Naive thymus-derived CD4-positive, alpha-beta T cell (primary cell): ENCODE data around the gene IP6K3. TPM values are rescaled to one million over a fixed set of nuclear protein-coding genes. Genes with fewer than 3 reads are reported as not detected.

ENCODE experiments used
- ATAC-seq: fragments of 150-1000 bp; cut with Tn5 transposase; 2 replicates; pipeline ENCODE4 v1.10.0; 2021; ENCODE audit warnings: mild to moderate bottlenecking, moderate library complexity
- CTCF ChIA-PET: fragments of 350-600 bp; sonication (Branson Sonifier 250); formaldehyde crosslinking; loops from one replicate; lab custom pipeline; 2021; ENCODE audit warnings: antibody characterized with exemption; lab: Charles Lee
- POLR2A ChIA-PET: fragments of 350-600 bp; sonication (Branson Sonifier 250); formaldehyde crosslinking; loops from one replicate; lab custom pipeline; 2021; ENCODE audit warnings: antibody characterized with exemption, inconsistent platforms; lab: Charles Lee
- DNase-seq, 9 donors: peaks; one replicate each; pipeline versions ENCODE4 v3.0.0 to v3.0.0-alpha.2; 2020 to 2022; ENCODE audit warnings: mixed read lengths in 1 of 9
- H3K27ac ChIP-seq: one replicate; pipeline ENCODE4 v1.7.0; 2013; ENCODE audit warnings: mild to moderate bottlenecking, low read depth, low read length, moderate library complexity
- H3K27me3 ChIP-seq, 2 donors: one replicate each; pipeline ENCODE4 v1.7.0; 2013; ENCODE audit warnings: low read length in 2 of 2, mild to moderate bottlenecking in 2 of 2, moderate library complexity in 2 of 2; ENCODE audit not compliant: control insufficient read depth in 2 of 2, insufficient read depth in 2 of 2
- H3K36me3 ChIP-seq, 3 experiments: 1 replicate in 2 of 3; 2 replicates in 1 of 3; pipeline ENCODE4 v1.7.0; 2013; ENCODE audit warnings: low read length in 3 of 3, mild to moderate bottlenecking in 3 of 3, moderate library complexity in 1 of 3; ENCODE audit not compliant: insufficient read depth in 3 of 3, control insufficient read depth in 2 of 3
- H3K4me1 ChIP-seq, 2 donors: one replicate each; pipeline ENCODE4 v1.7.0; 2013; ENCODE audit warnings: low read length in 2 of 2, mild to moderate bottlenecking in 2 of 2, moderate library complexity in 1 of 2; ENCODE audit not compliant: control insufficient read depth in 2 of 2, insufficient read depth in 2 of 2
- H3K4me3 ChIP-seq: 2 replicates; pipeline ENCODE4 v1.7.0; 2013; ENCODE audit warnings: mild to moderate bottlenecking, low read length
- H3K9me3 ChIP-seq, 3 experiments: 1 replicate in 2 of 3; 2 replicates in 1 of 3; pipeline ENCODE4 v1.7.0; 2013; ENCODE audit warnings: low read length in 3 of 3; ENCODE audit not compliant: control insufficient read depth in 2 of 3
- H3K27ac Mint-ChIP-seq, 9 donors: one replicate each; pipeline ENCODE4 v1.8.0; 2020 to 2022; ENCODE audit warnings: mixed read lengths in 9 of 9, mild to moderate bottlenecking in 8 of 9, moderate library complexity in 5 of 9, inconsistent platforms in 2 of 9
- H3K27me3 Mint-ChIP-seq, 5 donors: one replicate each; pipeline ENCODE4 v1.8.0; 2021 to 2022; ENCODE audit warnings: mixed read lengths in 5 of 5, mild to moderate bottlenecking in 1 of 5
- H3K36me3 Mint-ChIP-seq, 5 donors: one replicate each; pipeline ENCODE4 v1.8.0; 2020 to 2022; ENCODE audit warnings: mixed read lengths in 5 of 5, mild to moderate bottlenecking in 3 of 5, inconsistent platforms in 1 of 5
- H3K4me1 Mint-ChIP-seq, 7 donors: one replicate each; pipeline ENCODE4 v1.8.0; 2020 to 2022; ENCODE audit warnings: mixed read lengths in 7 of 7, mild to moderate bottlenecking in 3 of 7, inconsistent platforms in 1 of 7
- H3K4me3 Mint-ChIP-seq, 10 donors: one replicate each; pipeline ENCODE4 v1.8.0; 2020 to 2022; ENCODE audit warnings: mild to moderate bottlenecking in 10 of 10, mixed read lengths in 10 of 10, moderate library complexity in 6 of 10, inconsistent platforms in 2 of 10
- H3K9me3 Mint-ChIP-seq, 11 donors: one replicate each; pipeline ENCODE4 v1.8.0; 2020 to 2022; ENCODE audit warnings: mixed read lengths in 11 of 11, mild to moderate bottlenecking in 4 of 11, inconsistent platforms in 1 of 11, moderate library complexity in 1 of 11
- intact Hi-C, 2 donors: fragments of 100-400 bp; cut with micrococcal nuclease; formaldehyde crosslinking; loops; one replicate each; pipeline ENCODE4 v1.15.1; 2023
- polyA plus RNA-seq, 2 donors: library from polyadenylated mRNA; unstranded; fragments of 300-500 nt; fragmentation: Illumina TruSeq; gene quantifications; one replicate each; pipeline ENCODE4 v1.2.3, GENCODE V29; 2021
- total RNA-seq, 6 experiments: library from RNA in 5 of 6; stranded (reverse) in 5 of 6; gene quantifications; 1 replicate in 5 of 6; 2 replicates in 1 of 6; pipeline ENCODE4 v1.2.3 and lab custom pipeline; 2021 to 2026

Gene IP6K3
- total and polyA plus RNA-seq, 7 experiments from 2014 or later = not detected

DNA sequence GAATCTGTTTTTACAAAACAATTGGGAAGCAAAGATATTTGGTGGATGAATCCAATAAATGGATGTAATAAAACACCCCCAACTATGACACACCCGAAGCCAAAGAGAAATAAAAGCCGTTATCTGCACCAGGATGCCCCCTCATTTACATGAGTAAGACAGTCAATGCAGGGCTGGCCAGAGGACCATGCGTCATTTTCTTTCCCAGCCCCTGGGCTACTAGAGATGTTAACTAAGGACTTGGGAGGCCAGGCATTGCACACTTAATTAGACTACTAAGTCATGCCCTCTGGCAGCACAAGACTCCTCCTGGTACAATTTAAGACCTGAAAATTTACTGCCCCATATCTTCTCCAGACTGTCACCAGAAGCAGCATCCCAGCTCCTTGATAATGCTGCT lies 39.1 kb upstream of the IP6K3 start:
- peak overlapping the region; percentile 30 for H3K27ac ChIP-seq
- no peaks in the 10 kb centered on the region for H3K27me3 Mint-ChIP-seq
- H3K4me3 ChIP-seq = no peak overlapping the region
- H3K4me1 ChIP-seq = peaks cover 37 to 44% of the 10 kb centered on the region in 2 donors
- H3K36me3 ChIP-seq = peaks cover 6 to 59% (median 14%) of the 10 kb centered on the region in 3 experiments
- no peak for DNase-seq
- ATAC-seq = no peak
- peaks cover 17 to 42% (median 29%) of the 10 kb centered on the region in 5 donors for H3K36me3 Mint-ChIP-seq
- ChIA-PET POLR2A (no interaction called here), CTCF (interaction anchor here (1.7 kb wide), 1 partner anchor 17 kb away, joined by 3 read pairs; no protein-coding TSS in a partner anchor)
- peaks cover 47 to 76% (median 72%) of the 10 kb centered on the region in 7 donors for H3K4me1 Mint-ChIP-seq
- peak overlapping the region in 8 of 9 donors; percentile 4 to 98 (median 58) for H3K27ac Mint-ChIP-seq
- intact Hi-C loops = loop anchor here (5.0 to 10.0 kb wide), 5 partner anchors 72 to 452 kb away; partner anchors contain the start of genes BAK1 (in 1 of the 2), HMGA1 (in 1 of the 2) and ITPR3 (in 1 of the 2)
- peak overlapping the region; percentile 77 to 100 (median 97) for H3K4me3 Mint-ChIP-seq
- H3K9me3 ChIP-seq = no peaks in the 10 kb centered on the region
- H3K9me3 Mint-ChIP-seq = peaks cover 0 to 2% (median 0%) of the 10 kb centered on the region in 11 donors
- H3K27me3 ChIP-seq = no peaks in the 10 kb centered on the region

GRCh38 chr6:33784787-33785186 lies 38.1 kb upstream of the IP6K3 start:
- Histone ChIP-seq H3K9me3 (no peaks in the 10 kb centered on the region), H3K4me3 (no peak overlapping the region), H3K27ac (no peak overlapping the region), H3K36me3 (peaks cover 12 to 69% (median 24%) of the 10 kb centered on the region in 3 experiments), H3K4me1 (peaks cover 37 to 44% of the 10 kb centered on the region in 2 donors), H3K27me3 (no peaks in the 10 kb centered on the region)
- peak overlapping the region in 1 of 9 donors; percentile 22 for H3K27ac Mint-ChIP-seq
- H3K4me3 Mint-ChIP-seq = peak overlapping the region in 8 of 10 donors; percentile 12 to 100 (median 94)
- no peaks in the 10 kb centered on the region for H3K27me3 Mint-ChIP-seq
- no peak for DNase-seq
- ChIA-PET POLR2A (interaction anchor here (0.7 to 1.1 kb wide), 2 partner anchors 8 to 425 kb away, joined by 3 read pairs; no protein-coding TSS in a partner anchor), CTCF (no interaction called here)
- intact Hi-C loops = loop anchor here (5.0 to 10.0 kb wide), 5 partner anchors 73 to 453 kb away; partner anchors contain the start of genes BAK1 (in 1 of the 2), HMGA1 (in 1 of the 2) and ITPR3 (in 1 of the 2)
- peaks cover 0 to 2% (median 0%) of the 10 kb centered on the region in 11 donors for H3K9me3 Mint-ChIP-seq
- peaks cover 46 to 83% (median 79%) of the 10 kb centered on the region in 7 donors for H3K4me1 Mint-ChIP-seq
- no peak for ATAC-seq
- H3K36me3 Mint-ChIP-seq = peaks cover 17 to 49% (median 32%) of the 10 kb centered on the region in 5 donors

DNA sequence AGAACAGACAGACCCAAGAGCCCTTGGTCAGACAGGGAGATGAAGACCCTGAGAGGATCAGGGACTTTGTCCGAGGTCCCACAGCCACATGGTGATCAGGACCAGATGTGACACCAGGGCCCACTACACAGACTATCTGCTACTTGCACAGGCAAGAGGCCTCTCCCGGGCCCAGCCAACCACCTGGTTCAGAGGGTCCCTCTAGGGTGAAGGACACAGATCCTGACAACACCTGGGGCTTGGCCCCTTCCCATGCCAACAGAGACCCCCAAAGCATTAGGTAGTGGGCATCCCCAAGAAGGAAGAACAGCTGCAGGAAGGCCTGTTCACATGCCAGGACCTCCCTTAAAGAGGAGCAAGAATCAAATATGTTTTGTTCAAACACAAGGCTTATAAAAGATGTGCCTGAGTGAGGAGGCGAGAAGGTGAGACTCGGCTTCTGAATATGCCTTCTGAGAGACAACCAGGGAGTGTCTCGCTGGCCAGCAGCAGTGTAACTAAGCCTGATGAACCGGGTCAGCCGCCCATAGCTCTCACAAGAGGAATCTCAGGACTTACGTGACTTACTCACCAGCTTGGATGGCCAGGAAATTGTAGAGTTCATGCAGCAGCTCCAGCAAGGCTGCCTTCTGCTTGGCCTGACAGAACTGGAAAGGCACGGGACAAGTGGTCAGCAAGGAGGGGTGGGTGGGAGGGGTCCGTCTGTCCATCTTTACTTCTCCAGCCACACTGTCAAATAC lies 37.2 kb upstream of the IP6K3 start:
- peak overlapping the region in 1 of 9 donors; percentile 38 for H3K27ac Mint-ChIP-seq

GRCh38 chr6:33782561-33782960 lies 35.9 kb upstream of the IP6K3 start:
- Mint-ChIP-seq H3K27ac (peak overlapping the region in 2 of 9 donors; percentile 52 to 73), H3K4me1 (peaks cover 34 to 75% (median 66%) of the 10 kb centered on the region in 7 donors), H3K9me3 (no peaks in the 10 kb centered on the region), H3K4me3 (no peak overlapping the region), H3K36me3 (peaks cover 15 to 63% (median 35%) of the 10 kb centered on the region in 5 donors), H3K27me3 (no peaks in the 10 kb centered on the region)
- no peaks in the 10 kb centered on the region for H3K27me3 ChIP-seq
- intact Hi-C loops = loop anchor here in 1 of 2 donors (10.0 kb wide), 1 partner anchor 158 kb away; the partner anchor contains the start of gene ITPR3
- H3K4me3 ChIP-seq = no peak overlapping the region
- ChIA-PET POLR2A (interaction anchor here (0.6 kb wide), 1 partner anchor 231 kb away, joined by 3 read pairs; no protein-coding TSS in a partner anchor), CTCF (interaction anchor here (1.0 to 1.1 kb wide), 2 partner anchors 9 to 13 kb away, joined by 3 to 4 read pairs; no protein-coding TSS in a partner anchor)
- H3K4me1 ChIP-seq = peaks cover 28 to 34% of the 10 kb centered on the region in 2 donors
- DNase-seq = no peak
- no peaks in the 10 kb centered on the region for H3K9me3 ChIP-seq
- no peak overlapping the region for H3K27ac ChIP-seq
- ATAC-seq = no peak
- H3K36me3 ChIP-seq = peaks cover 23 to 91% (median 46%) of the 10 kb centered on the region in 3 experiments

More for the DNA sequence above, 37.2 kb upstream of the IP6K3 start:
- no peak for DNase-seq
- peaks cover 39 to 81% (median 72%) of the 10 kb centered on the region in 7 donors for H3K4me1 Mint-ChIP-seq
- peaks cover 33 to 39% of the 10 kb centered on the region in 2 donors for H3K4me1 ChIP-seq
- ChIA-PET POLR2A (interaction anchor here (1.1 kb wide), 1 partner anchor 8 kb away, joined by 3 read pairs; no protein-coding TSS in a partner anchor), CTCF (no interaction called here)
- H3K36me3 Mint-ChIP-seq = peaks cover 19 to 57% (median 35%) of the 10 kb centered on the region in 5 donors
- no peak overlapping the region for H3K4me3 ChIP-seq
- H3K27me3 ChIP-seq = no peaks in the 10 kb centered on the region
- H3K9me3 Mint-ChIP-seq = no peaks in the 10 kb centered on the region
- H3K27ac ChIP-seq = no peak overlapping the region
- H3K36me3 ChIP-seq = peaks cover 13 to 77% (median 33%) of the 10 kb centered on the region in 3 experiments
- intact Hi-C loops = loop anchor here in 1 of 2 donors (10.0 kb wide), 1 partner anchor 159 kb away; the partner anchor contains the start of gene ITPR3
- no peaks in the 10 kb centered on the region for H3K9me3 ChIP-seq
- H3K27me3 Mint-ChIP-seq = no peaks in the 10 kb centered on the region
- ATAC-seq = no peak
- H3K4me3 Mint-ChIP-seq = peak overlapping the region in 5 of 10 donors; percentile 58 to 100 (median 97)

DNA sequence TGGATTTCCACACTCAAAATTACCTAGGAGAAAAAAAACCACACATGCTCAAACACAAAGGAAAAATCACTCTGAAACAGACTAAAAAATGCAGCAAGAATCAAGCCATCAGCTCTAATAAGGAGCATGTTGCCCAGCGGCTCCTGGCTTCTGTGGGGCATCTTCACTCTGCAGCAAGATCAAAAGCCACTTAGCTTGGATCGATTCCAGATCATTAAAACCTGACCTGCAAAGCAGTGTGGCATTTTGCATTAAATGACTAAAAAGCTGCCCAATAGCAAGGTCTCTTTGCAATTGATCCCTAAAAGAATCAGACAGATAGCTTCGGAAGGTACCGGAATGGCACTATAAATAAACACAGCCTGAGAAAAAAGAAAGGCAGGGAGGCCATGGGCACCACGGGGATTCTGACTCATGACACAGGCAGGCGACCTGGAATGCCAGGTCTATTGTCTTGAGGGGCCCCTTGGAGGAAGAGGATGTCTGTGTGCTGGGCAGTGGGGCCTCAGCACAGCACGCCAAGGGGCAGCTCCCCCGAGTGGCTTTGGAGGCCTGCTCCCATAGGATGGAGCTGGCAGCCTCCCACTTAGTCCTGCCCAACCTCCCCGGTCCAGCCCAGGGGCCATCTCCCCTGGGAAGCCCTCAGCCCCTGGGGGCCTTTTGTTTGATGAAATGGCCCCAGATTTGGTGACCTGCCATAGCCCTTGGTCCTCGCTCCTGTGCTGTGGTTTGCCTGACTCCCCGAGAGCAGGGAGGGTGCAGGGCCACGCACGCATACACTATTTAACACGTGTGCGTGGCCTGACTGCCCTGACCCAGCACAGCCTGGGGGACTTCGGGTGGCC lies 34.6 kb upstream of the IP6K3 start:
- DNase-seq (no peak), ATAC-seq (no peak)
- Histone ChIP-seq H3K9me3 (no peaks in the 10 kb centered on the region), H3K27ac (no peak overlapping the region), H3K36me3 (peaks cover 35 to 96% (median 57%) of the 10 kb centered on the region in 3 experiments), H3K27me3 (no peaks in the 10 kb centered on the region), H3K4me3 (no peak overlapping the region), H3K4me1 (peaks cover 16 to 22% of the 10 kb centered on the region in 2 donors)
- Mint-ChIP-seq H3K9me3 (no peaks in the 10 kb centered on the region), H3K4me1 (peaks cover 22 to 64% (median 54%) of the 10 kb centered on the region in 7 donors), H3K4me3 (peak overlapping the region in 1 of 10 donors; percentile 18), H3K27me3 (no peaks in the 10 kb centered on the region), H3K27ac (no peak overlapping the region), H3K36me3 (peaks cover 18 to 71% (median 36%) of the 10 kb centered on the region in 5 donors)
- POLR2A ChIA-PET = no interaction called here
- intact Hi-C loops = loop anchor here in 1 of 2 donors (10.0 kb wide), 1 partner anchor 157 kb away; the partner anchor contains the start of gene ITPR3
- CTCF ChIA-PET = interaction anchor here (1.2 to 1.4 kb wide), 2 partner anchors 9 to 10 kb away, joined by 3 to 6 read pairs; no protein-coding TSS in a partner anchor
